ENCODE data around the gene PHF2. TPM values are rescaled to one million over a fixed set of nuclear protein-coding genes. Genes with fewer than 3 reads are reported as not detected.

The PHF2 gene
- total and polyA plus RNA-seq, 9 of the 15 experiments (the other 6 are each of a cell fraction or from before 2014, with no cell fraction given), result 0.37 to 14.4 (median 8.1) TPM

- 0 out of 4 replicates have a peak, but pooled peaks of 1 of the 2 experiments have one; percentile 43 for TF ChIP-seq UBTF (IDR thresholded peaks at IDR 0.05; ENCODE audit: borderline replicate concordance in 1 of 2, low read depth in 2 of 2, low read length in 2 of 2)
- no peak for TF ChIP-seq ATF2 (CRISPR knock-in tag; IDR thresholded peaks at IDR 0.05)
- no peak for TF ChIP-seq SAFB (IDR thresholded peaks at IDR 0.05; ENCODE audit: borderline replicate concordance, low read depth, low read length)
- no peak for TF ChIP-seq PRMT5 (CRISPR knock-in tag; IDR thresholded peaks at IDR 0.05)
- TF ChIP-seq OTX1 (CRISPR knock-in tag; IDR thresholded peaks at IDR 0.05), result no peak
- no peak for TF ChIP-seq ZNF445 (CRISPR knock-in tag; IDR thresholded peaks at IDR 0.05; ENCODE audit: low read depth)
- no peak for TF ChIP-seq ZNF408 (CRISPR knock-in tag; IDR thresholded peaks at IDR 0.05; ENCODE audit: low read depth)
- no peak for TF ChIP-seq POU5F1 (IDR thresholded peaks at IDR 0.05; ENCODE audit: borderline replicate concordance, low read depth, low read length, partially characterized antibody)
- no peak for TF ChIP-seq PYGO2 (tag; IDR thresholded peaks at IDR 0.05)
- TF ChIP-seq ZNF511 (CRISPR knock-in tag; IDR thresholded peaks at IDR 0.05), result 0 out of 2 replicates have a peak, but pooled peaks have one; percentile 42
- TF ChIP-seq CBFA2T2 (conservative IDR thresholded peaks at IDR 0.05), result no peak
- no peak for TF ChIP-seq AFF4 (CRISPR knock-in tag; IDR thresholded peaks at IDR 0.05)
- TF ChIP-seq NR1H2 (CRISPR knock-in tag; IDR thresholded peaks at IDR 0.05), result no peak
- no peak for TF ChIP-seq ETV1 (tag; conservative IDR thresholded peaks at IDR 0.05; ENCODE audit: low read depth)
- TF ChIP-seq ZNF354B (CRISPR knock-in tag; IDR thresholded peaks at IDR 0.05), result no peak
- TF ChIP-seq JUND (IDR thresholded peaks at IDR 0.05; ENCODE audit: borderline replicate concordance, low read depth, low read length), result no peak
- TF ChIP-seq JUND (tag; IDR thresholded peaks at IDR 0.05; ENCODE audit: borderline replicate concordance, low read depth, low read length), result no peak
- no peak for TF ChIP-seq ESRRB (CRISPR knock-in tag; IDR thresholded peaks at IDR 0.05; ENCODE audit: borderline replicate concordance)
- TF ChIP-seq RCOR1 (IDR thresholded peaks at IDR 0.05; ENCODE audit: borderline replicate concordance in 1 of 2, low read depth in 2 of 2, low read length in 2 of 2), result no peak
- no peak for TF ChIP-seq BCL6 (CRISPR knock-in tag; IDR thresholded peaks at IDR 0.05)
- no peak for TF ChIP-seq ZNF239 (CRISPR knock-in tag; IDR thresholded peaks at IDR 0.05)
- TF ChIP-seq MCM3 (IDR thresholded peaks at IDR 0.05), result no peak
These were observed 557 bp upstream of the PHF2 start (continued) for GRCh38 chr9:93575796-93576257.
